Fibroblast of lung (primary cell): ENCODE data around the gene DCBLD2. TPM values are rescaled to one million over a fixed set of nuclear protein-coding genes. Genes with fewer than 3 reads are reported as not detected.

Source experiments
- DNase-seq, 2 donors: peaks; one replicate each; pipeline versions ENCODE4 v3.0.0 to v3.0.0-alpha.2; 2010; ENCODE audit warnings: low read depth in 2 of 2
- H2AFZ ChIP-seq: 2 replicates; pipeline ENCODE4 v1.5.1; 2012; ENCODE audit warnings: low read length, control low read depth, inconsistent platforms
- H3K27ac ChIP-seq: 2 replicates; pipeline ENCODE4 v1.5.1; 2011; ENCODE audit warnings: low read length, control low read depth; ENCODE audit not compliant: insufficient read depth
- H3K27me3 ChIP-seq: 2 replicates; pipeline ENCODE4 v1.5.1; 2011; ENCODE audit warnings: mild to moderate bottlenecking, low read length; ENCODE audit not compliant: control insufficient read depth, insufficient read depth
- H3K36me3 ChIP-seq: 2 replicates; pipeline ENCODE4 v1.5.1; 2011; ENCODE audit warnings: low read length; ENCODE audit not compliant: control insufficient read depth, insufficient read depth
- H3K4me1 ChIP-seq: 2 replicates; pipeline ENCODE4 v1.5.1; 2011; ENCODE audit warnings: low read length; ENCODE audit not compliant: control insufficient read depth, insufficient read depth; ENCODE audit errors: extremely low read depth
- H3K4me2 ChIP-seq: 2 replicates; pipeline ENCODE4 v1.5.1; 2011; ENCODE audit warnings: low read length, control low read depth; ENCODE audit not compliant: insufficient read depth; ENCODE audit errors: extremely low read depth
- H3K4me3 ChIP-seq, 4 experiments: fragments of 200-600 bp in 1 of 4; sonication (generic) in 1 of 4; replicated peaks in 1 of 4; 2 replicates each; pipeline ENCODE4 v1.5.1; 2011 to 2016; ENCODE audit warnings: low read length in 4 of 4, low read depth in 3 of 4, mild to moderate bottlenecking in 3 of 4, control low read depth in 2 of 4, inconsistent platforms in 1 of 4, mixed read lengths in 1 of 4; ENCODE audit not compliant: insufficient read depth in 1 of 4; ENCODE audit errors: control extremely low read depth in 1 of 4
- H3K79me2 ChIP-seq: 2 replicates; pipeline ENCODE4 v1.5.1; 2012; ENCODE audit warnings: mild to moderate bottlenecking, low read length, inconsistent platforms; ENCODE audit not compliant: control insufficient read depth, insufficient read depth
- H3K9ac ChIP-seq: 2 replicates; pipeline ENCODE4 v1.5.1; 2011; ENCODE audit warnings: mild to moderate bottlenecking, low read length, control low read depth; ENCODE audit not compliant: insufficient read depth
- H3K9me3 ChIP-seq: 2 replicates; pipeline ENCODE4 v1.5.1; 2012; ENCODE audit warnings: low read depth, low read length; ENCODE audit not compliant: control insufficient read depth, insufficient read depth
- H4K20me1 ChIP-seq: 2 replicates; pipeline ENCODE4 v1.5.1; 2011; ENCODE audit warnings: low read length; ENCODE audit not compliant: control insufficient read depth, insufficient read depth; ENCODE audit errors: extremely low read depth
- EZH2 ChIP-seq: IDR thresholded peaks from 2 replicates; pipeline ENCODE4 v1.5.1; 2012; ENCODE audit warnings: low read length, control low read depth, mild to moderate bottlenecking; ENCODE audit errors: missing control alignments
- polyA plus RNA-seq, 2 donors: library from polyadenylated mRNA; depleted of rRNA in 1 of 2; stranded (reverse) in 1 of 2; unstranded in 1 of 2; fragments of >200 nt; gene quantifications; 2 replicates each; pipeline ENCODE4 v1.2.1, GENCODE V29; 2011 to 2012; ENCODE audit warnings: missing spikeins in 1 of 2
- total RNA-seq: library from RNA; depleted of rRNA; stranded (reverse); fragments of >200 nt; gene quantifications from 2 replicates; pipeline ENCODE4 v1.2.1, GENCODE V29; 2014
- TF ChIP-seq, protein P1 (sequence below), 2 donors: IDR thresholded peaks in 1 of 2; conservative IDR thresholded peaks in 1 of 2; 1 replicate in 1 of 2; 2 replicates in 1 of 2; pipeline ENCODE4 v1.5.1; 2011 to 2012; ENCODE audit warnings: low read length in 2 of 2, control low read depth in 1 of 2, inconsistent platforms in 1 of 2, low read depth in 1 of 2, mild to moderate bottlenecking in 1 of 2

DCBLD2 gene
- total and polyA plus RNA-seq, 2 donors (not counting 1 experiment from before 2014, with no cell fraction given): 98.1 to 195 TPM

DNA sequence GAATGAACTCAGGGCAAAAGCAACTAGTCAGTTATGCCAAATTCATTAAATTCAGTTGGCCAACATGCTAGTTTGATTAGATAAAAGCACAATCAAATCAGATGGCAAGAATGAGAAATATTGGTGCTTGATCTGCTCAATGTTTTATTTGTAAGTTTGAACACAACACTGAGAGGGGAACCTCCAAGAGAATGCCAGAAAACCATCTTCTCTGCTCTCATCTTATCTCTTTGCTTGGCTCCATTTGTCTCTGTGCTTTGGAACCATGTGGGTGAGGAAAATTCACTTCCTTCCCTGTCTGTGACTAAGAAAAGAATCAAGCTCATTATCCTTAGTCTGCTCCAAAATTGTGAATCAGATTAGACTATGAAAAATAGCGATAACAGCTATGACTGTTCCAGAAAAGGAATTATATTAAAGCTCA, 43.6 kb upstream of the DCBLD2 start:
- peak in 1 of 2 donors; percentile 91 for DNase-seq
- Histone ChIP-seq H3K79me2 (no peaks in the 10 kb centered on the region), H3K27ac (no peak overlapping the region), H2AFZ (peak overlapping the region; percentile 61), H3K4me2 (no peak overlapping the region), H4K20me1 (no peaks in the 10 kb centered on the region), H3K9ac (no peak overlapping the region), H3K4me1 (no peaks in the 10 kb centered on the region), H3K4me3 (no peak overlapping the region), H3K9me3 (no peaks in the 10 kb centered on the region), H3K36me3 (no peaks in the 10 kb centered on the region), H3K27me3 (no peaks in the 10 kb centered on the region)
- no peak for TF ChIP-seq EZH2
- TF ChIP-seq, protein P1, sequence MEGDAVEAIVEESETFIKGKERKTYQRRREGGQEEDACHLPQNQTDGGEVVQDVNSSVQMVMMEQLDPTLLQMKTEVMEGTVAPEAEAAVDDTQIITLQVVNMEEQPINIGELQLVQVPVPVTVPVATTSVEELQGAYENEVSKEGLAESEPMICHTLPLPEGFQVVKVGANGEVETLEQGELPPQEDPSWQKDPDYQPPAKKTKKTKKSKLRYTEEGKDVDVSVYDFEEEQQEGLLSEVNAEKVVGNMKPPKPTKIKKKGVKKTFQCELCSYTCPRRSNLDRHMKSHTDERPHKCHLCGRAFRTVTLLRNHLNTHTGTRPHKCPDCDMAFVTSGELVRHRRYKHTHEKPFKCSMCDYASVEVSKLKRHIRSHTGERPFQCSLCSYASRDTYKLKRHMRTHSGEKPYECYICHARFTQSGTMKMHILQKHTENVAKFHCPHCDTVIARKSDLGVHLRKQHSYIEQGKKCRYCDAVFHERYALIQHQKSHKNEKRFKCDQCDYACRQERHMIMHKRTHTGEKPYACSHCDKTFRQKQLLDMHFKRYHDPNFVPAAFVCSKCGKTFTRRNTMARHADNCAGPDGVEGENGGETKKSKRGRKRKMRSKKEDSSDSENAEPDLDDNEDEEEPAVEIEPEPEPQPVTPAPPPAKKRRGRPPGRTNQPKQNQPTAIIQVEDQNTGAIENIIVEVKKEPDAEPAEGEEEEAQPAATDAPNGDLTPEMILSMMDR (conservative IDR thresholded peaks at IDR 0.05 in 1 of 2, IDR thresholded peaks at IDR 0.05 in 1 of 2; ENCODE audit: low read depth in 1 of 2, low read length in 2 of 2): no peak

DNA sequence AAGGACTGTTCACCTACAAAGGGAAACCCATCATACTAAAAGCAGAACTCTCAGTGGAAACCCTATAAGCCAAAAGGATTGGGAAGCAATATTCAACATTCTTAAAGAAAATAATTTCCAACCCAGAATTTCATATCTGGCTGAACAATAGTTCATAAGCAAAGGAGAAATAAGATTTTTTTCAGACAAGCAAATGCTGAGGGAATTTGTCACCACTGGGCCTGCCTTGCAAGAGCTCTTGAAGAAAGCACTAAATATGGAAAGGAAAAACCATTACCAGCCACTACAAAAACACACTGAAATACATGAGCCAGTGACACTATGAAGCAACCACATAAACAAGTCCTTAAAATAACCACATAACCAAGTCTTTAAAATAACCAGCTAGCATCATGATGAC, 28.9 kb upstream of the DCBLD2 start:
- Histone ChIP-seq H3K27ac (no peak overlapping the region), H3K4me3 (no peak overlapping the region), H3K9ac (no peak overlapping the region), H4K20me1 (no peaks in the 10 kb centered on the region), H3K36me3 (no peaks in the 10 kb centered on the region), H2AFZ (no peak overlapping the region), H3K9me3 (no peaks in the 10 kb centered on the region), H3K79me2 (no peaks in the 10 kb centered on the region), H3K27me3 (no peaks in the 10 kb centered on the region), H3K4me1 (no peaks in the 10 kb centered on the region), H3K4me2 (no peak overlapping the region)
- TF ChIP-seq EZH2: no peak
- TF ChIP-seq, protein P1 (conservative IDR thresholded peaks at IDR 0.05 in 1 of 2, IDR thresholded peaks at IDR 0.05 in 1 of 2; ENCODE audit: low read depth in 1 of 2, low read length in 2 of 2): no peak
- DNase-seq: no peak

DNA sequence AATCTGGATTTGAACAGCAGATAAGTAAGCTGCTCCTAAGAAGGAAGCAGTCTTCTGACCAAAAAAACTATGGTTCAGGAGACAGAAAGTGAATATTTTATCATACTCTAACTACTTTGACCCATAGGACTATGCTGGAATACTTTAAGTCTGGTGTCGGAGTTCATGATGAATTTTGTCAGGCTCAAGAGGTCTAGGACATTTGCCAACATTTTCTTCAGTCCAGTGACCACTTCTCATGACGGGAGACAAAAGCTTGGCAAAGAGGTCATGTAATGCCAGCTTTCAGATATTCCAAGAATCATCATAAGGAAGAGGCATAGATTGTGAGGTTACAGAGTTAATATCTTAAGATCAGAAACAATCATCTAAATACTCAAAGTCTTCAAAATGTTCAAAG, 20.5 kb upstream of the DCBLD2 start:
- peak in 1 of 2 donors; percentile 55 for DNase-seq
- TF ChIP-seq, protein P1 (conservative IDR thresholded peaks at IDR 0.05 in 1 of 2, IDR thresholded peaks at IDR 0.05 in 1 of 2; ENCODE audit: low read depth in 1 of 2, low read length in 2 of 2): no peak
- no peak for TF ChIP-seq EZH2
- H3K36me3 ChIP-seq: no peaks in the 10 kb centered on the region
- H3K4me3 ChIP-seq: no peak overlapping the region
- H3K79me2 ChIP-seq: no peaks in the 10 kb centered on the region
- peaks cover 2% of the 10 kb centered on the region for H3K4me1 ChIP-seq
- no peak overlapping the region for H3K9ac ChIP-seq
- no peaks in the 10 kb centered on the region for H3K27me3 ChIP-seq
- H4K20me1 ChIP-seq: no peaks in the 10 kb centered on the region
- H3K27ac ChIP-seq: no peak overlapping the region
- H3K9me3 ChIP-seq: no peaks in the 10 kb centered on the region
- H2AFZ ChIP-seq: no peak overlapping the region
- no peak overlapping the region for H3K4me2 ChIP-seq
